Panc1 (cell line): Measurements from ENCODE around the gene NRSN1.

Experiments used
- POLR2AphosphoS5 ChIP-seq: IDR thresholded peaks from 2 replicates; pipeline ENCODE4 v1.6.1; 2012; ENCODE audit warnings: mild to moderate bottlenecking, low read depth, low read length, moderate library complexity
- SIN3A ChIP-seq: IDR thresholded peaks from 2 replicates; pipeline ENCODE4 v1.6.1; 2012; ENCODE audit warnings: low read depth, mild to moderate bottlenecking, low read length, moderate library complexity, borderline replicate concordance; ENCODE audit not compliant: insufficient read depth
- TCF7L2 ChIP-seq: IDR thresholded peaks from 2 replicates; pipeline ENCODE4 v1.6.1; 2011; ENCODE audit warnings: mild to moderate bottlenecking, low read depth, low read length, inconsistent platforms
- TF ChIP-seq, protein P1 (sequence below): fragments of 450-650 bp; IDR thresholded peaks from 2 replicates; pipeline ENCODE4 v1.5.1; 2017; ENCODE audit warnings: mild to moderate bottlenecking
- TF ChIP-seq, protein P2 (sequence below), 2 experiments: IDR thresholded peaks; 2 replicates each; pipeline ENCODE4 v1.6.1; 2011 to 2012; ENCODE audit warnings: low read depth in 2 of 2, control low read depth in 1 of 2, low read length in 1 of 2, mild to moderate bottlenecking in 1 of 2, moderate library complexity in 1 of 2; ENCODE audit not compliant: insufficient read depth in 1 of 2

DNA sequence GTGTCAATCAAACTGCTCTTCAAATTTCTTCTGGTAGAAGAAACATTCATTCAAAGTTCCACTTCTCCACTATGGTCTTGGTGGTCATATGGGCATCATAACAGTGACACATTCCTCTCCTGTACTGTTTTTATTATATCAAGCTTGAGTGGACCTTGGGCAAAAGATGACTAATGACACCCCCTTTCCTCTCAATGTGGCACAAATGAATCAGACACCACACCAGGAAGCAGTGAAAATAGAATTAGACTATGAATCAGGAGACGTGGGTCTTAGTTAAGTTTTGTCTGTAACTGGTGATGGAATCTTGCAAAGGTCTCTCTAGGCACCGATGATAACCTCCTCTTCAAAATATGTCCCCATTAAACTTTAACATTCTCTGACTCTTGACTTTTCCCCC lies 9.0 kb upstream of the NRSN1 start:
- TF ChIP-seq, protein P1, sequence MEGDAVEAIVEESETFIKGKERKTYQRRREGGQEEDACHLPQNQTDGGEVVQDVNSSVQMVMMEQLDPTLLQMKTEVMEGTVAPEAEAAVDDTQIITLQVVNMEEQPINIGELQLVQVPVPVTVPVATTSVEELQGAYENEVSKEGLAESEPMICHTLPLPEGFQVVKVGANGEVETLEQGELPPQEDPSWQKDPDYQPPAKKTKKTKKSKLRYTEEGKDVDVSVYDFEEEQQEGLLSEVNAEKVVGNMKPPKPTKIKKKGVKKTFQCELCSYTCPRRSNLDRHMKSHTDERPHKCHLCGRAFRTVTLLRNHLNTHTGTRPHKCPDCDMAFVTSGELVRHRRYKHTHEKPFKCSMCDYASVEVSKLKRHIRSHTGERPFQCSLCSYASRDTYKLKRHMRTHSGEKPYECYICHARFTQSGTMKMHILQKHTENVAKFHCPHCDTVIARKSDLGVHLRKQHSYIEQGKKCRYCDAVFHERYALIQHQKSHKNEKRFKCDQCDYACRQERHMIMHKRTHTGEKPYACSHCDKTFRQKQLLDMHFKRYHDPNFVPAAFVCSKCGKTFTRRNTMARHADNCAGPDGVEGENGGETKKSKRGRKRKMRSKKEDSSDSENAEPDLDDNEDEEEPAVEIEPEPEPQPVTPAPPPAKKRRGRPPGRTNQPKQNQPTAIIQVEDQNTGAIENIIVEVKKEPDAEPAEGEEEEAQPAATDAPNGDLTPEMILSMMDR, result no peak
- TF ChIP-seq, protein P2, sequence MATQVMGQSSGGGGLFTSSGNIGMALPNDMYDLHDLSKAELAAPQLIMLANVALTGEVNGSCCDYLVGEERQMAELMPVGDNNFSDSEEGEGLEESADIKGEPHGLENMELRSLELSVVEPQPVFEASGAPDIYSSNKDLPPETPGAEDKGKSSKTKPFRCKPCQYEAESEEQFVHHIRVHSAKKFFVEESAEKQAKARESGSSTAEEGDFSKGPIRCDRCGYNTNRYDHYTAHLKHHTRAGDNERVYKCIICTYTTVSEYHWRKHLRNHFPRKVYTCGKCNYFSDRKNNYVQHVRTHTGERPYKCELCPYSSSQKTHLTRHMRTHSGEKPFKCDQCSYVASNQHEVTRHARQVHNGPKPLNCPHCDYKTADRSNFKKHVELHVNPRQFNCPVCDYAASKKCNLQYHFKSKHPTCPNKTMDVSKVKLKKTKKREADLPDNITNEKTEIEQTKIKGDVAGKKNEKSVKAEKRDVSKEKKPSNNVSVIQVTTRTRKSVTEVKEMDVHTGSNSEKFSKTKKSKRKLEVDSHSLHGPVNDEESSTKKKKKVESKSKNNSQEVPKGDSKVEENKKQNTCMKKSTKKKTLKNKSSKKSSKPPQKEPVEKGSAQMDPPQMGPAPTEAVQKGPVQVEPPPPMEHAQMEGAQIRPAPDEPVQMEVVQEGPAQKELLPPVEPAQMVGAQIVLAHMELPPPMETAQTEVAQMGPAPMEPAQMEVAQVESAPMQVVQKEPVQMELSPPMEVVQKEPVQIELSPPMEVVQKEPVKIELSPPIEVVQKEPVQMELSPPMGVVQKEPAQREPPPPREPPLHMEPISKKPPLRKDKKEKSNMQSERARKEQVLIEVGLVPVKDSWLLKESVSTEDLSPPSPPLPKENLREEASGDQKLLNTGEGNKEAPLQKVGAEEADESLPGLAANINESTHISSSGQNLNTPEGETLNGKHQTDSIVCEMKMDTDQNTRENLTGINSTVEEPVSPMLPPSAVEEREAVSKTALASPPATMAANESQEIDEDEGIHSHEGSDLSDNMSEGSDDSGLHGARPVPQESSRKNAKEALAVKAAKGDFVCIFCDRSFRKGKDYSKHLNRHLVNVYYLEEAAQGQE (IDR thresholded peaks at IDR 0.05; ENCODE audit: insufficient read depth in 1 of 2, low read depth in 2 of 2, low read length in 1 of 2), result no peak
- no peak for TF ChIP-seq POLR2AphosphoS5
- TF ChIP-seq TCF7L2, result no peak
- TF ChIP-seq SIN3A, result no peak
